Frontal cortex (tissue), 4 donors: Measurements from ENCODE around the gene CRADD. TPM values are rescaled to one million over a fixed set of nuclear protein-coding genes. Genes with fewer than 3 reads are reported as not detected.
"Not testable (repeated sequence)": the region's sequence is repeated elsewhere in the genome, so short reads cannot be mapped to it uniquely, and the experiment has no call there.

ENCODE experiments used
- DNase-seq, 2 donors: peaks; one replicate each; pipeline ENCODE4 v3.0.0; 2012; ENCODE audit warnings: low spot score in 2 of 2
- FAIRE-seq: peaks from 2 replicates; lab custom pipeline; 2012; peaks lifted over from hg19 to GRCh38; lab: Jason Lieb, UNC
- total RNA-seq: library from RNA; depleted of rRNA; stranded (reverse); fragments of >200 nt; gene quantifications from one replicate; pipeline ENCODE4 v1.2.3, GENCODE V29; 2014
- donor health status: control.
- donor health status: control.
- donor health status: control.

CRADD gene
- total RNA-seq, 1 donor from 2014 or later, result 9.8 TPM

GRCh38 chr12:93850481-93851256 is 173.5 kb downstream of the CRADD start:
- no peak for FAIRE-seq
- no peak for DNase-seq

GRCh38 chr12:93851257-93851671 is 174.1 kb downstream of the CRADD start:
- FAIRE-seq, result no peak

GRCh38 chr12:93852173-93852591 is 175.0 kb downstream of the CRADD start:
- FAIRE-seq (no peak), DNase-seq (no peak)

More at GRCh38 chr12:93851257-93851671, 174.1 kb downstream of the CRADD start:
- no peak for DNase-seq

GRCh38 chr12:93853698-93854478 is 176.7 kb downstream of the CRADD start:
- FAIRE-seq (no peak), DNase-seq (no peak)

GRCh38 chr12:93855261-93855660 is 178.1 kb downstream of the CRADD start:
- DNase-seq (no peak), FAIRE-seq (no peak)

GRCh38 chr12:93856611-93857010 is 179.4 kb downstream of the CRADD start:
- FAIRE-seq (no peak), DNase-seq (no peak)

- FAIRE-seq (no peak), DNase-seq (no peak)
Observed at GRCh38 chr12:93857279-93857938, 180.2 kb downstream of the CRADD start.

GRCh38 chr12:93857991-93858447 is 180.8 kb downstream of the CRADD start:
- FAIRE-seq, result no peak
- DNase-seq, result no peak

GRCh38 chr12:93860668-93861373 is 183.6 kb downstream of the CRADD start:
- DNase-seq (no peak), FAIRE-seq (no peak)

GRCh38 chr12:93862424-93862823 is 185.2 kb downstream of the CRADD start:
- FAIRE-seq (no peak), DNase-seq (no peak)

GRCh38 chr12:93865751-93866150 is 188.6 kb downstream of the CRADD start:
- FAIRE-seq (no peak), DNase-seq (no peak)

GRCh38 chr12:93868771-93869170 is 191.6 kb downstream of the CRADD start:
- no peak for DNase-seq
- FAIRE-seq, result no peak

GRCh38 chr12:93870020-93870795 is 193.0 kb downstream of the CRADD start:
- FAIRE-seq, result no peak

GRCh38 chr12:93871566-93871965 is 194.4 kb downstream of the CRADD start:
- FAIRE-seq, DNase-seq: not testable (repeated sequence)

More at GRCh38 chr12:93870020-93870795, 193.0 kb downstream of the CRADD start:
- DNase-seq, result no peak

- FAIRE-seq, result no peak
- no peak for DNase-seq
Observed at GRCh38 chr12:93873561-93873960, 196.4 kb downstream of the CRADD start.

GRCh38 chr12:93875157-93875556 is 198.0 kb downstream of the CRADD start:
- DNase-seq (no peak), FAIRE-seq (no peak)

- no peak for FAIRE-seq
- DNase-seq, result no peak
Observed at GRCh38 chr12:93876360-93876759, 199.2 kb downstream of the CRADD start.

- no peak for FAIRE-seq
Observed at GRCh38 chr12:93877446-93877845, 200.3 kb downstream of the CRADD start.

More at GRCh38 chr12:93877446-93877845, 200.3 kb downstream of the CRADD start:
- no peak for DNase-seq
